D721Med (cell line): ENCODE measurements around the gene CILP2.

ENCODE experiments used
- DNase-seq: peaks from one replicate; pipeline ENCODE4 v3.0.0; 2011; ENCODE audit warnings: low spot score; ENCODE audit not compliant: insufficient read length
- FAIRE-seq: peaks from 2 replicates; lab custom pipeline; 2011; peaks lifted over from hg19 to GRCh38; lab: Jason Lieb, UNC
- TF ChIP-seq, protein P1 (sequence below): IDR thresholded peaks from 2 replicates; pipeline ENCODE4 v1.5.1; 2012; ENCODE audit warnings: mild to moderate bottlenecking, control low read depth; ENCODE audit not compliant: insufficient read depth; ENCODE audit errors: missing control alignments

CILP2 gene

DNA sequence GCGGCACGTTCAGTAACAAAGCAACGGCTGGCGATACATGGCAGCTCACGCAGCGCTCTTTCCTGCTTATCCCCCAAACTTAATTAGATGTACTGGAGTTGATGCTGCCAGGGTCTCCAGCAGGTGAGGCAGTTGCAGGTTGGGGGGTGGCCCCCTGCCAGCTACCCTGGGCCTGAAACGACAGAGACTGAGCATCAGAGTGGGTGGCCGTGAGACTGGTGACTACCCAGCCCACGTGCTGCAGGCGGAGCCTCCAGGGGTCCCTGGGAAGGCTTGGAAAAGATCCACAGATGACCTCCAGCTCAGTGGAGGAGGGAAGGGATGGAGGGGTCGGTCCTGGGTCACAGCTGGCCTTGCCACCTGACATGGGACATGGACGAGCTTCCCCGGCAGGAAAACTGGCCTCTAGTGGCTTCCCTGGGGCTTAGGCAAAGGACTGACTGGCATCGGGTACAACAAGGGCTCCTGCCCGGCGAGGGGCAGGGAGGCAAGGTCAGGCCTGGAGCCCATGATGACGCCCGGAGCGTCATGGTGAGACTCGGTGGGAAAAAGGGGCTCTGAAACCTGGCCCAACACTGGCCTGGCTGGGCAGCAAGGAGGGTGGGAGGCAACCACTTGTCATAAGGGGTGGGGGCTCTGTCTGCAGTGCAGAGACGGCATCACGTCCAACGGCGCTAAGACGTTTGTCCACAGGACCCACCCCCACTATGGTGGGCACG lies 24.0 kb downstream of the CILP2 start:
- no peak for DNase-seq
- TF ChIP-seq, protein P1, sequence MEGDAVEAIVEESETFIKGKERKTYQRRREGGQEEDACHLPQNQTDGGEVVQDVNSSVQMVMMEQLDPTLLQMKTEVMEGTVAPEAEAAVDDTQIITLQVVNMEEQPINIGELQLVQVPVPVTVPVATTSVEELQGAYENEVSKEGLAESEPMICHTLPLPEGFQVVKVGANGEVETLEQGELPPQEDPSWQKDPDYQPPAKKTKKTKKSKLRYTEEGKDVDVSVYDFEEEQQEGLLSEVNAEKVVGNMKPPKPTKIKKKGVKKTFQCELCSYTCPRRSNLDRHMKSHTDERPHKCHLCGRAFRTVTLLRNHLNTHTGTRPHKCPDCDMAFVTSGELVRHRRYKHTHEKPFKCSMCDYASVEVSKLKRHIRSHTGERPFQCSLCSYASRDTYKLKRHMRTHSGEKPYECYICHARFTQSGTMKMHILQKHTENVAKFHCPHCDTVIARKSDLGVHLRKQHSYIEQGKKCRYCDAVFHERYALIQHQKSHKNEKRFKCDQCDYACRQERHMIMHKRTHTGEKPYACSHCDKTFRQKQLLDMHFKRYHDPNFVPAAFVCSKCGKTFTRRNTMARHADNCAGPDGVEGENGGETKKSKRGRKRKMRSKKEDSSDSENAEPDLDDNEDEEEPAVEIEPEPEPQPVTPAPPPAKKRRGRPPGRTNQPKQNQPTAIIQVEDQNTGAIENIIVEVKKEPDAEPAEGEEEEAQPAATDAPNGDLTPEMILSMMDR: no peak
- FAIRE-seq: no peak

DNA sequence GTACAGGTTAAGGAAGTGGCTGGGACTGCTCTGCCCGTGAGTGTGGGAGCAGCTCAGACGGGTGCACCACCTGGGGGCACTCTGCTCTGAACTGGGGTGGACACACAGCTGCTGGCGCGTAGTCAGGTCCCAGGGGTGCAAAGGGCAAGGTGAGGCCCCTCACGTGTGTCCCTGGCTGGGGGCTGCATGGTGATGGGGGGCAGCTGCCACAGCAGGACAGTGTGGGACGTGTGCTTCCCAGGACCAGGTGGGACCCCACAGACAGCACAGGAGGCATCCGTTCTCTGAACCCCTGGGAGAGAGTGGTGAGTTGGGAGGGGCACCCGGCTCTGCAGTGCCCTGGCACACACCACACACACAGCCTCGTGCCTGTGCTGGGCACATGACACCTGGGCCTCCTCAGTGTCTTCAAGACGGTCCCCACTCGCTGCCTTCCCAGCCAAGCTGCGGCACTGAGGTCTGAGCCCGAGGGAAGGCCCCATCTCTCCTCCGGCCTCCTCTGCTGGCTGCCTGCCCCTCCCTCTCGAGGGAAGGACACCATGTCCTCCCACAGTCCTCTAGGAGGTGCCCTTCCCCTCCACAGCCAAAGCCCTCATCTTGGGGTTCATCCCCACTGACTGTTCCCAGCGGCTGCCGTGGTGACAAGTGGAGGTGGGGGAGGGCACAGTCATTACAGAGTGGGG lies 24.7 kb downstream of the CILP2 start:
- no peak for DNase-seq
- FAIRE-seq: no peak
- TF ChIP-seq, protein P1: peak; percentile 8

DNA sequence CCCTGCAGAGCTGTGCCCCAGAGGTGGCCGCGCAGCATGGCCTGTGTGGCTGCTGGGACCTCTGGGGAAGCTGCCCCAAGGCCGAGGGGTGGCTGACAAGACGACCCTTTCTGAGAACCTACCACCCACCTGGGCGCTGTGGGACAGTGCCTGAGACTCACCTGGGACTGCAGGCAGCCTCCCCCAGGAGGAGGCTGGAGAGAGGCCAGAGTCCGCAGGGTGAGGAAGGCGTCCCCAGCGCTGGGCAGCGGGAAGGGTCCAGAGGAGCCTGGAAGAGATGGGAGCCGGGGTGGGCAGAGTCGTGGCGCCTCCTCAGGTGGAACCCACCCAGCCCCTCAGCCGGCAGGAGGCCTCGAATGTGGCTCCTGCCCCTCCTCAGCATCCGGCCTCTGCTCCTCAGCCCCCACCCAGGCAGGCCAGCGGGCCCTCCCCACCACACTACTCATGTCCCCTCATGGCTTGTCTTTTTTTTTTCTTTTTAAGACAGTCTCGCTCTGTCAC lies 25.3 kb downstream of the CILP2 start:
- no peak for DNase-seq
- TF ChIP-seq, protein P1: no peak
- FAIRE-seq: no peak

DNA sequence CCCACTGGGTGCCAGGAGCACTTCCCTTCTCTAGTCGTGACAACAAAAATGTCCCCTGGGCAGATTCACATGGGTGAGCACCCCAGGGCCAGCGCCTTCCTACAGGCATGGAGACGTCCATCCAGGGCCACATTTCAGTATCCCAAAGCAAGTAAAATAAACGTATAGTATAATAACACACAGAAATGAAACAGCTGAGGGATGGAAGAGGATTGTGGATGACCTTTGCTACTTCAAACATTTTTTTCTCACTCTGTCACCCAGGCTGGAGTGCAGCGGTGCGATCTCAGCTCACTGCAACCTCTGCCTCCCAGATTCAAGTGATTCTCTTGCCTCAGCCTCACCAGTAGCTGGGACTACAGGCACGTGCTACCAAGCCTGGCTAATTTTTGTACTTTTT lies 28.2 kb downstream of the CILP2 start:
- FAIRE-seq: no peak
- TF ChIP-seq, protein P1: no peak
- no peak for DNase-seq

DNA sequence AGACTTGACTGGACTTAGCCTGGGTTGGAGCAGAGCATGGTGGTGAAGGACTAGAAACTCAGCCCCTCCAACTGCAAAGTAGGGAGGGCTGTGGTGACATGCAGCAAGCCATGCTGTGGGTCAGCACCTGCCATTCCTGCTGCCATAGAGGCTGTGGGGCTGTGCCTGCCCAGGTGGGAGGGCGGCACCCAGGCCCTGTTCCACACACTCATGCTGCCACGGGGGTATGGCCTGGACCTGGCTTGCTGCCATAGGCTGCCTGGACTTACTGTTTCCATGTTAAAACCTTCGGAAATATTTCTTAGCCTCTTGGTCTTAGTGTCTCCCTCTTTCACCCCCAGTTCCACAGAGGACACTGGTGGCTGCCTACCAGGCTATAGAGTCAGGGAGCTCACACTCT lies 29.3 kb downstream of the CILP2 start:
- FAIRE-seq: no peak
- DNase-seq: no peak
- TF ChIP-seq, protein P1: no peak

DNA sequence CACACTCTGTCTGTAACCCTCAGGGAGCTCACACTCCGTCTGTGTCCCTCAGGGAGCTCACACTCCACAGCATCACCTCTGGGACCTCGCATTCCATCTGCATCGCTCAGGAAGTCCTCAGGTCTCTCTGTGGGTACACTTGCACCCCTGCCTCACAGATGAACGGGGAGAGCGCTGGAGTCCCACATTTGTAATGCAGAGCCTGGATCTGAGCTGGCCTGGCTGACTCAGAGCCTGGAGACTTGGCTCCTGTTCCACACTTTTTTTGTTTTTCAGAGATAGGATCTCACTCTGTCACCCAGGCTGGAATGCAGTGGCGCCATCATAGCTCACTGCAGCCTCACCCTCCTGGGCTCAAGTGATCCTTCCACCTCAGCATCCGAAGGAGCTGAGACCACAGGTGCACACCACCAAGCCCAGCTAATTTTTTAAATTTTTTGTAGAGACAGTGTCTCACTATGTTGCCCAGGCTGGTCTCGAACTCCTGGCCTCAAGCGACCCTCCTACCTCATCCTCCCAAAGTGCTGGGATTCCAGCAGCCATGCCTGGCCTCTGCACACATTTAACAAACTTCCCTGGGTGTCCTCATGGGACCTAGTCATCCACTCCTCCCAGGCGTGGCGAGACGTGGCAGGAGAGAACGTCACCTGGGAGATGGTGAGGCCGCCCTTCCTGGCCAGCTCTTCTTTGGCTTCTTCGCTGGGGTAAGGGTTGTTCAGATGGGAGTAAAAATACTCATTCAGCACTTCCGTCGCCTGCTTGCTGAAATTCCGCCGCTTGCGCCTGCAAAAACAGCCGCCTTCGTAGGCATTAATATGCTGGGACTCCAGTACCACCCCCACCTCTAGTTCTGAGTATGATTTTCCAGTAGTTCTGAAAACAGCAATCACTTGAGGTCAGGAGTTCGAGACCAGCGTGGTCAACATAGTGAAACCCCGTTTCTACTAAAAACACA lies 31.0 kb downstream of the CILP2 start:
- DNase-seq (no peak), FAIRE-seq (no peak)
- TF ChIP-seq, protein P1: no peak
